Stimulated activated naive B cell treated with anti-CD40 and anti-IgM and Interleukin-4, amounts not matched to agents 10 μg/mL and 1 μg/mL and 100 μg/mL, for 72 hours (primary cell): Measurements from ENCODE around the gene IFIT3.
A peak's percentile ranks its signal among the peaks of the same experiment; 100 is the strongest.

Source experiments
- ATAC-seq, 2 donors: fragments of 150-1000 bp; cut with Tn5 transposase; replicated peaks; 2 replicates each; pipeline ENCODE4 v1.10.0; 2021; ENCODE audit warnings: moderate library complexity in 1 of 2
- DNase-seq: peaks from one replicate; pipeline ENCODE4 v3.0.0; 2021
- H3K27ac Mint-ChIP-seq: one replicate; pipeline ENCODE4 v1.8.0; 2022; ENCODE audit warnings: mild to moderate bottlenecking, mixed read lengths
- H3K27me3 Mint-ChIP-seq, 2 donors: one replicate each; pipeline ENCODE4 v1.8.0; 2022; ENCODE audit warnings: mixed read lengths in 2 of 2
- H3K36me3 Mint-ChIP-seq, 2 donors: one replicate each; pipeline ENCODE4 v1.8.0; 2022; ENCODE audit warnings: mixed read lengths in 2 of 2, mild to moderate bottlenecking in 1 of 2
- H3K4me1 Mint-ChIP-seq, 2 donors: one replicate each; pipeline ENCODE4 v1.8.0; 2022; ENCODE audit warnings: mixed read lengths in 2 of 2, mild to moderate bottlenecking in 1 of 2
- H3K4me3 Mint-ChIP-seq, 2 donors: one replicate each; pipeline ENCODE4 v1.8.0; 2022; ENCODE audit warnings: mild to moderate bottlenecking in 2 of 2, mixed read lengths in 2 of 2, moderate library complexity in 1 of 2
- H3K9me3 Mint-ChIP-seq, 2 donors: one replicate each; pipeline ENCODE4 v1.8.0; 2022; ENCODE audit warnings: mixed read lengths in 2 of 2, mild to moderate bottlenecking in 1 of 2

IFIT3 gene

GRCh38 chr10:89297356-89297755 is 30.4 kb upstream of the IFIT3 start:
- ATAC-seq: no peak
- peaks cover 0 to 2% of the 10 kb centered on the region in 2 donors for H3K9me3 Mint-ChIP-seq
- DNase-seq: no peak
- H3K4me1 Mint-ChIP-seq: peaks cover 17 to 37% of the 10 kb centered on the region in 2 donors
- no peak overlapping the region for H3K27ac Mint-ChIP-seq
- H3K36me3 Mint-ChIP-seq: no peaks in the 10 kb centered on the region
- H3K4me3 Mint-ChIP-seq: no peak overlapping the region
- no peaks in the 10 kb centered on the region for H3K27me3 Mint-ChIP-seq

GRCh38 chr10:89297791-89298190 is 30.0 kb upstream of the IFIT3 start:
- Mint-ChIP-seq H3K36me3 (no peaks in the 10 kb centered on the region), H3K4me3 (no peak overlapping the region), H3K9me3 (peaks cover 0 to 2% of the 10 kb centered on the region in 2 donors), H3K4me1 (peaks cover 20 to 42% of the 10 kb centered on the region in 2 donors), H3K27ac (no peak overlapping the region), H3K27me3 (no peaks in the 10 kb centered on the region)
- ATAC-seq (no peak), DNase-seq (no peak)

- H3K27ac Mint-ChIP-seq: no peak overlapping the region
- no peak for DNase-seq
- H3K36me3 Mint-ChIP-seq: no peaks in the 10 kb centered on the region
- no peak overlapping the region for H3K4me3 Mint-ChIP-seq
- no peak for ATAC-seq
- peaks cover 29 to 54% of the 10 kb centered on the region in 2 donors for H3K4me1 Mint-ChIP-seq
- H3K9me3 Mint-ChIP-seq: peaks cover 0 to 2% of the 10 kb centered on the region in 2 donors
- no peaks in the 10 kb centered on the region for H3K27me3 Mint-ChIP-seq
Observed at GRCh38 chr10:89299031-89299430, 28.8 kb upstream of the IFIT3 start.

- Mint-ChIP-seq H3K9me3 (peaks cover 0 to 2% of the 10 kb centered on the region in 2 donors), H3K4me1 (peaks cover 25 to 57% of the 10 kb centered on the region in 2 donors), H3K27ac (peak overlapping the region; percentile 95), H3K27me3 (no peaks in the 10 kb centered on the region), H3K4me3 (peak overlapping the region; percentile 85 to 87), H3K36me3 (peaks cover 0 to 4% of the 10 kb centered on the region in 2 donors)
- DNase-seq (no peak), ATAC-seq (peak; percentile 62 to 64)
Observed at GRCh38 chr10:89301232-89301631, 26.6 kb upstream of the IFIT3 start.

- H3K36me3 Mint-ChIP-seq: peaks cover 2 to 10% of the 10 kb centered on the region in 2 donors
- peak within 1 kb of the TSS; percentile 95 for H3K27ac Mint-ChIP-seq
- H3K4me3 Mint-ChIP-seq: peak within 1 kb of the TSS; percentile 85 to 87
- DNase-seq: no peak
- peaks cover 0 to 2% of the 10 kb centered on the region in 2 donors for H3K9me3 Mint-ChIP-seq
- H3K27me3 Mint-ChIP-seq: no peaks in the 10 kb centered on the region
- ATAC-seq: peak; percentile 82 to 86
- peaks cover 21 to 50% of the 10 kb centered on the region in 2 donors for H3K4me1 Mint-ChIP-seq
Observed at GRCh38 chr10:89301721-89302445, 25.9 kb upstream of the IFIT3 start, which contains the start of gene IFIT2. Gene IFIT2 (plus strand): TSS chr10:89302046. CDS start chr10:89302124, 78 bp downstream.

- peaks cover 0 to 2% of the 10 kb centered on the region in 2 donors for H3K9me3 Mint-ChIP-seq
- H3K27me3 Mint-ChIP-seq: no peaks in the 10 kb centered on the region
- peak overlapping the region; percentile 85 to 87 for H3K4me3 Mint-ChIP-seq
- H3K36me3 Mint-ChIP-seq: peaks cover 7 to 16% of the 10 kb centered on the region in 2 donors
- H3K27ac Mint-ChIP-seq: peak overlapping the region; percentile 95
- no peak for ATAC-seq
- DNase-seq: no peak
- peaks cover 20 to 43% of the 10 kb centered on the region in 2 donors for H3K4me1 Mint-ChIP-seq
Observed at GRCh38 chr10:89302625-89303024, 25.2 kb upstream of the IFIT3 start.

- ATAC-seq (no peak), DNase-seq (no peak)
- peaks cover 20 to 38% of the 10 kb centered on the region in 2 donors for H3K4me1 Mint-ChIP-seq
- H3K4me3 Mint-ChIP-seq: peak overlapping the region; percentile 85 to 87
- H3K9me3 Mint-ChIP-seq: peaks cover 0 to 2% of the 10 kb centered on the region in 2 donors
- H3K36me3 Mint-ChIP-seq: peaks cover 10 to 21% of the 10 kb centered on the region in 2 donors
- H3K27ac Mint-ChIP-seq: no peak overlapping the region
- no peaks in the 10 kb centered on the region for H3K27me3 Mint-ChIP-seq
Observed at GRCh38 chr10:89303161-89303560, 24.6 kb upstream of the IFIT3 start.

- H3K27me3 Mint-ChIP-seq: no peaks in the 10 kb centered on the region
- peaks cover 20 to 35% of the 10 kb centered on the region in 2 donors for H3K4me1 Mint-ChIP-seq
- ATAC-seq: no peak
- no peak for DNase-seq
- no peak overlapping the region for H3K27ac Mint-ChIP-seq
- H3K9me3 Mint-ChIP-seq: peaks cover 0 to 2% of the 10 kb centered on the region in 2 donors
- no peak overlapping the region for H3K4me3 Mint-ChIP-seq
- peaks cover 10 to 23% of the 10 kb centered on the region in 2 donors for H3K36me3 Mint-ChIP-seq
Observed at GRCh38 chr10:89304026-89304425, 23.8 kb upstream of the IFIT3 start.

- Mint-ChIP-seq H3K36me3 (peaks cover 10 to 27% of the 10 kb centered on the region in 2 donors), H3K9me3 (peaks cover 0 to under 1% of the 10 kb centered on the region in 2 donors), H3K27ac (no peak overlapping the region), H3K4me1 (peaks cover 20 to 35% of the 10 kb centered on the region in 2 donors), H3K4me3 (no peak overlapping the region), H3K27me3 (no peaks in the 10 kb centered on the region)
- no peak for DNase-seq
- no peak for ATAC-seq
Observed at GRCh38 chr10:89304446-89304845, 23.4 kb upstream of the IFIT3 start.

- Mint-ChIP-seq H3K36me3 (peaks cover 10 to 28% of the 10 kb centered on the region in 2 donors), H3K27me3 (no peaks in the 10 kb centered on the region), H3K27ac (no peak overlapping the region), H3K9me3 (no peaks in the 10 kb centered on the region), H3K4me3 (no peak overlapping the region), H3K4me1 (peaks cover 22 to 37% of the 10 kb centered on the region in 2 donors)
- DNase-seq: no peak
- ATAC-seq: no peak
Observed at GRCh38 chr10:89304925-89305324, 22.9 kb upstream of the IFIT3 start.

- Mint-ChIP-seq H3K36me3 (peaks cover 10 to 28% of the 10 kb centered on the region in 2 donors), H3K27ac (no peak overlapping the region), H3K4me1 (peaks cover 23 to 39% of the 10 kb centered on the region in 2 donors), H3K4me3 (no peak overlapping the region), H3K27me3 (no peaks in the 10 kb centered on the region), H3K9me3 (no peaks in the 10 kb centered on the region)
- DNase-seq: no peak
- no peak for ATAC-seq
Observed at GRCh38 chr10:89305766-89306433, 21.9 kb upstream of the IFIT3 start.

GRCh38 chr10:89306434-89307268 is 21.1 kb upstream of the IFIT3 start:
- H3K36me3 Mint-ChIP-seq: peaks cover 10 to 28% of the 10 kb centered on the region in 2 donors
- no peaks in the 10 kb centered on the region for H3K9me3 Mint-ChIP-seq
- no peak overlapping the region for H3K4me3 Mint-ChIP-seq
- no peak overlapping the region for H3K27ac Mint-ChIP-seq
- ATAC-seq (no peak), DNase-seq (no peak)
- H3K4me1 Mint-ChIP-seq: peaks cover 18 to 33% of the 10 kb centered on the region in 2 donors
- no peaks in the 10 kb centered on the region for H3K27me3 Mint-ChIP-seq

GRCh38 chr10:89307269-89307577 is 20.6 kb upstream of the IFIT3 start:
- Mint-ChIP-seq H3K4me1 (peaks cover 16 to 31% of the 10 kb centered on the region in 2 donors), H3K27me3 (no peaks in the 10 kb centered on the region), H3K27ac (no peak overlapping the region), H3K4me3 (no peak overlapping the region), H3K36me3 (peaks cover 10 to 28% of the 10 kb centered on the region in 2 donors), H3K9me3 (no peaks in the 10 kb centered on the region)
- ATAC-seq (no peak), DNase-seq (no peak)

- no peaks in the 10 kb centered on the region for H3K27me3 Mint-ChIP-seq
- no peak for ATAC-seq
- H3K9me3 Mint-ChIP-seq: no peaks in the 10 kb centered on the region
- H3K27ac Mint-ChIP-seq: no peak overlapping the region
- H3K4me3 Mint-ChIP-seq: no peak overlapping the region
- DNase-seq: no peak
- peaks cover 10 to 28% of the 10 kb centered on the region in 2 donors for H3K36me3 Mint-ChIP-seq
- H3K4me1 Mint-ChIP-seq: peaks cover 10 to 21% of the 10 kb centered on the region in 2 donors
Observed at GRCh38 chr10:89308266-89308665, 19.5 kb upstream of the IFIT3 start.
